ENCODE measurements around the gene FAM110D. TPM values are rescaled to one million over a fixed set of nuclear protein-coding genes. Genes with fewer than 3 reads are reported as not detected.

FAM110D gene
- total RNA-seq, 1 donor from 2014 or later, result not detected

DNA sequence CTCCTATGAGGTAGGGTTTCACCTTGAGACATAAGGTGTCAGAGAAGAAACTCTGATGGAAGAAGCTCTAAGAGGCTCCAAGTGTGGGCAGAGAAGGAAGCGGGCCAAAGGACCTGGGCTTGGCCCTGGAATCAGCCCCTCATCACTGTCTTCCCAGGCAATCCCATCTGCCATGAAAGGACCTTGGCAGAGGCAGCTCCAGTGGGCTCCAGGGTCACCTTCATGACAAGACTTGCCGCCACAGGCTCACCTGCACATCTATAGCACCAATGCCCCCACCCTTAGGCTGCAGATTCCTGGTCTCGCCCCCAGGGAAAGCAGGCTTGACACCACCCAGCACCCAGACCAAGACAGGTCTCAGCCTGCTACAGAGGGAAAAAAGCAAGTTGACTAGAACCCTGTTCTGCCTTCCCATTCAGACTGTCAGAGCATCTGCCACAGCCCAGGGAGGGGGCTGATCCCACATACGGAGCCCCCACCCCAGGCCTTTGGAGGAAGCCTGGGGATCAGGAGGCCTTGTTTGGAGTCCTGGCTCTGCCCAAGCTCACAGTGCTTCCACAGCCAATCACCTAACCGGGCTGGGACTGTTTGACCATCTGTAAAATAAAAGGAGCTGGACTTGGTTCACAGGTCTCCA is 490 bp upstream of the FAM110D start:
- no peak for DNase-seq (ENCODE audit: low read depth)
- H3K4me3 ChIP-seq (ENCODE audit: low read depth, low read length), result no peak overlapping the region
- TF ChIP-seq, protein P1, sequence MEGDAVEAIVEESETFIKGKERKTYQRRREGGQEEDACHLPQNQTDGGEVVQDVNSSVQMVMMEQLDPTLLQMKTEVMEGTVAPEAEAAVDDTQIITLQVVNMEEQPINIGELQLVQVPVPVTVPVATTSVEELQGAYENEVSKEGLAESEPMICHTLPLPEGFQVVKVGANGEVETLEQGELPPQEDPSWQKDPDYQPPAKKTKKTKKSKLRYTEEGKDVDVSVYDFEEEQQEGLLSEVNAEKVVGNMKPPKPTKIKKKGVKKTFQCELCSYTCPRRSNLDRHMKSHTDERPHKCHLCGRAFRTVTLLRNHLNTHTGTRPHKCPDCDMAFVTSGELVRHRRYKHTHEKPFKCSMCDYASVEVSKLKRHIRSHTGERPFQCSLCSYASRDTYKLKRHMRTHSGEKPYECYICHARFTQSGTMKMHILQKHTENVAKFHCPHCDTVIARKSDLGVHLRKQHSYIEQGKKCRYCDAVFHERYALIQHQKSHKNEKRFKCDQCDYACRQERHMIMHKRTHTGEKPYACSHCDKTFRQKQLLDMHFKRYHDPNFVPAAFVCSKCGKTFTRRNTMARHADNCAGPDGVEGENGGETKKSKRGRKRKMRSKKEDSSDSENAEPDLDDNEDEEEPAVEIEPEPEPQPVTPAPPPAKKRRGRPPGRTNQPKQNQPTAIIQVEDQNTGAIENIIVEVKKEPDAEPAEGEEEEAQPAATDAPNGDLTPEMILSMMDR (conservative IDR thresholded peaks at IDR 0.05; ENCODE audit: low read depth, low read length), result no peak

DNA sequence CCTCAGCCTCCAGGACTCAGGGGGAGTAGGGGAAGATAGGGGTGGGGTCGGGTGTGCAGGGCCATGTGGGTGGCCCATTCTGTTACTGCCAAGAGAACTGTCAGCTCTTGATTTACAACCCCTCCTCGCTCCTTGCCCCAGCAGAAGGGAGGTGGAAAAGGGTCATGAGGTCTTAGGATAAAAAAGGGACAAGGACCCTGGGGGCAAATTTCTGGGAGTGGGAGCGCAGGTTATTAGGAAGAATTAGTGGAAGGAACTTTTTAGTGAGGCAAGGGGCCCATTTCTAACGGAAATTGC is 812 bp downstream of the FAM110D start:
- no peak for DNase-seq (ENCODE audit: low read depth)
- no peak overlapping the region for H3K4me3 ChIP-seq (ENCODE audit: low read depth, low read length)
- TF ChIP-seq, protein P1 (conservative IDR thresholded peaks at IDR 0.05; ENCODE audit: low read depth, low read length), result no peak

DNA sequence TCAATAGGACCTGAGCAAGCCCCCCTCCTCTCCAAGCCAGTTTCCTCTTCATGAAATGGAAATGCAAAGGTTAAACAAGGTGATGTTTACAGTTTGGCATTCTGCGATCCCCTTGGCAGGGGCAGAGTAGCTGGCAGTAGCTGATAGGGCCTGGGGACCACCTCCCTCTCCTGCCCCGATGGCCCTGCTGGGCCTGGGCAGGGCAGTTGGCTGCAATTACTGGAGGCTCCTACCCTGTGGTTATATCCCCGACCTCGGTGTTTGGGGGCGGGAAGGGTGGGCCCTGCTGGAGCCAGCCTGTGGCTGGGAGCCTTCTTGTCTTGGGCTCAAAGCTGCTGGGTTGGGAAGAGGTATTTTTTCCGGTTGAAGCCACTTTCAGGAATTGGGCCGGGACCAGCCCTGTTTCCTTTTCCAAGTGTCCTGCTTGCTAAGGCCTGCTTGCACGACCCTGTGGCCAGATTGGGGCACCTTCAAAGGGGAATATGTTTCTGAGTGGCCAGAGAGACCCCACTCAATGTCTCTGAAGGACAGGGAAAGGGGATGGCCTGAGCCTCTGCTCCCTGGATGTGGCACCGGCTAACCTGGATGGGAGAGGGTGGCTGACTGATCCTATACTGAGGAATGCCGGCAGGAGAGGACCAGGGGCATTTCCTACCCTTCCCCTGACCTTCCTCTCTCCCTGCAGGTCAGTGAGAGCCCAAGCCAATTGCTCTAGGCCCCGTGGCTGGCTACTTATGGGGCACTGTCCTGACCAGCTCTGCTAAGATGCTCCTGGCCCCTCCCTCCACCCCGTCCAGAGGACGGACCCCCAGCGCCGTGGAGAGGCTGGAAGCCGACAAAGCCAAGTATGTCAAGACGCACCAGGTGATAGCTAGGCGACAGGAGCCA is 1.9 kb downstream of the FAM110D start:
- no peak for DNase-seq (ENCODE audit: low read depth)
- H3K4me3 ChIP-seq (ENCODE audit: low read depth, low read length), result peak overlapping the region; percentile 52
- TF ChIP-seq, protein P1 (conservative IDR thresholded peaks at IDR 0.05; ENCODE audit: low read depth, low read length), result no peak

DNA sequence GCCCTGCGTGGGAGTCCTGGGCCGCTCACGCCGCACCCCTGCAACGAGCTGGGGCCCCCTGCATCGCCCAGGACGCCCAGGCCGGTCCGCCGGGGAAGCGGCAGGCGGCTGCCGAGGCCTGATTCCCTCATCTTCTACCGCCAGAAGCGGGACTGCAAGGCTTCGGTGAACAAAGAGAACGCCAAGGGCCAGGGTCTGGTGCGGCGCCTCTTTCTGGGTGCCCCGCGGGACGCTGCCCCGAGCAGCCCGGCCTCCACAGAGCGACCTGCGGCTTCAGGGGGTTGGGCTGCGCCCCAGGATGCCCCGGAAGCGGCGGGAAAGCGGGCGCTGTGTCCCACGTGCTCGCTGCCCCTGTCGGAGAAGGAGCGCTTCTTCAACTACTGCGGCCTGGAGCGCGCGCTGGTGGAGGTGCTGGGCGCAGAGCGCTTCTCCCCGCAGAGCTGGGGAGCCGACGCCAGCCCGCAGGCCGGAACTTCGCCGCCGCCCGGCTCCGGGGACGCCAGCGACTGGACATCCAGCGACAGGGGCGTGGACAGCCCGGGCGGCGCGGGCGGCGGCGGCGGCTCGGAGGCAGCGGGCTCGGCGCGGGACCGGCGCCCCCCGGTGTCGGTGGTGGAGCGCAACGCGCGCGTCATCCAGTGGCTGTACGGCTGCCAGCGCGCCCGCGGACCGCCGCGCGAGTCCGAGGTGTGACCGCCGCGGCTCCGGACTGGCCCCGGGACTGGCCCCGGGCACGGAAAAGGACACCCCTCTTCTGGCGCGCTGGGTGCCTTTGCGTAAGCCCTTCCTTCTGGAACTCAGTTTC is 2.7 kb downstream of the FAM110D start:
- TF ChIP-seq, protein P1 (conservative IDR thresholded peaks at IDR 0.05; ENCODE audit: low read depth, low read length), result peak; percentile 4
- peak overlapping the region; percentile 52 for H3K4me3 ChIP-seq (ENCODE audit: low read depth, low read length)
- no peak for DNase-seq (ENCODE audit: low read depth)

DNA sequence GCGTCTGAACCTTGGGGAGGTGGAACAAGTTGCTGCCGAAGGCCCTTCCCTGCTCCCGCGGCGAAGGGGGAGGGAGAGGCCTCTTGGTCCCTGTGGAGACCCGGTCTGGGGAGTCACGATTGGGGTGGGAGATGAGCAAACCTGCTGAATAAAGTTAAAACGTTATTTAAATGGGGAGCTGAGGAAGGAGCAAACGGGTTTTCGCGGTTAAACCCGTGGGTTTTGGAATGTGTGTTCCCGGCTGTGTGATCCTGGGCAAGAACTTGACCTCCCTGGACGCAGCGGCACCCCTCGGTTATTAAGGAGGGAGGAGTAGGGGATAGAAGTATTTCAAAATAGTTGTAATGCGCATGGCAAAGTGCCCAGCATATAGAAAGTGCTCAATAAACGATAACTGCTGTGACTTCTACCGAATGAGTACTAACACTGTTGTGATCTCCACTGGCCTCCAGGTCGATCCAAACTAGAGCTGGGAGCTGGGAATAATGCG is 3.4 kb downstream of the FAM110D start:
- no peak for DNase-seq (ENCODE audit: low read depth)
- peak overlapping the region; percentile 52 for H3K4me3 ChIP-seq (ENCODE audit: low read depth, low read length)
- TF ChIP-seq, protein P1 (conservative IDR thresholded peaks at IDR 0.05; ENCODE audit: low read depth, low read length), result no peak

DNA sequence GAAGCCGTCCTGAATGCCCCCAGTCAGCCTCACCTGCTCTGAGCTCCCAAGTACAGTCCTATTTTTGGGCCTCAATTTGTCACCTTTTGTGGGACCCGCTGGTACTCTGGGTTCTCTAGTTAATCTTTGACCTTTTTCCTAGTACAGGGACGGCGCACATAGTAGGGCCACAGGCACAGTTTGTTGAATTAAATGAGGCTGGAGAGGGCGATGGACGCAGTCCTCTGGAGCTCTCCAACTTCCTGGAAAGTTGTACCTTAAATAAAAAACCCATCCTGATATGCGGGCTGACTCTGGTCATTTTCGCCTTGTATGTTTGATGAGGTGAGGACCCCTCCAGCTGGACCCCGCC is 4.8 kb downstream of the FAM110D start:
- DNase-seq (ENCODE audit: low read depth), result no peak

More for the DNA sequence above, 4.8 kb downstream of the FAM110D start:
- TF ChIP-seq, protein P1 (conservative IDR thresholded peaks at IDR 0.05; ENCODE audit: low read depth, low read length), result no peak
- H3K4me3 ChIP-seq (ENCODE audit: low read depth, low read length), result peak overlapping the region; percentile 44
